Measurements from ENCODE around the gene RNF187. TPM values are rescaled to one million over a fixed set of nuclear protein-coding genes. Genes with fewer than 3 reads are reported as not detected.

Gene RNF187
- total RNA-seq, 1 donor from 2014 or later: 31.1 TPM

- TF ChIP-seq, protein P1, sequence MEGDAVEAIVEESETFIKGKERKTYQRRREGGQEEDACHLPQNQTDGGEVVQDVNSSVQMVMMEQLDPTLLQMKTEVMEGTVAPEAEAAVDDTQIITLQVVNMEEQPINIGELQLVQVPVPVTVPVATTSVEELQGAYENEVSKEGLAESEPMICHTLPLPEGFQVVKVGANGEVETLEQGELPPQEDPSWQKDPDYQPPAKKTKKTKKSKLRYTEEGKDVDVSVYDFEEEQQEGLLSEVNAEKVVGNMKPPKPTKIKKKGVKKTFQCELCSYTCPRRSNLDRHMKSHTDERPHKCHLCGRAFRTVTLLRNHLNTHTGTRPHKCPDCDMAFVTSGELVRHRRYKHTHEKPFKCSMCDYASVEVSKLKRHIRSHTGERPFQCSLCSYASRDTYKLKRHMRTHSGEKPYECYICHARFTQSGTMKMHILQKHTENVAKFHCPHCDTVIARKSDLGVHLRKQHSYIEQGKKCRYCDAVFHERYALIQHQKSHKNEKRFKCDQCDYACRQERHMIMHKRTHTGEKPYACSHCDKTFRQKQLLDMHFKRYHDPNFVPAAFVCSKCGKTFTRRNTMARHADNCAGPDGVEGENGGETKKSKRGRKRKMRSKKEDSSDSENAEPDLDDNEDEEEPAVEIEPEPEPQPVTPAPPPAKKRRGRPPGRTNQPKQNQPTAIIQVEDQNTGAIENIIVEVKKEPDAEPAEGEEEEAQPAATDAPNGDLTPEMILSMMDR (conservative IDR thresholded peaks at IDR 0.05; ENCODE audit: low read depth, low read length): no peak
- no peak for DNase-seq (ENCODE audit: low read depth)
- H3K4me3 ChIP-seq (ENCODE audit: low read depth, low read length): no peak overlapping the region
Observed at GRCh38 chr1:228474507-228474906, 12.7 kb upstream of the RNF187 start.

DNA sequence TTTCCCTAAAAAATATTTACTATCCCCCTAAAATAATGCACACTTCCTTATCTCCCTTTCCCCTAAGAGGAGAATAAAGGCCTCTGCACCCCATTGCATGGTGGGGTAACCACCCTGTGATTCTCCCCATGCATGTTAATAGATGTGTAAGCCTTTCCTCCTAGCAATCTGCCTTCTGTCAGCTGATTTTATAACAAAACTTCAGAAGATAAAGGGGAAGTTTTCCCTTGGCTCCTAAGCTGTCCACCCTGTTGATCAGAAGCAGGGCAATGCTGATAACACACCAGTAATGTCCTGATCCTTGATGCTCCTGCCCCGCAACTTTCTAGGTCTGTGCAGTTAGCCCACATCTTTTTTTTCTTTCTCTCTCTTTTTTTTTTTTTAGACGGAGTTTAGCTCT is 11.4 kb upstream of the RNF187 start:
- TF ChIP-seq, protein P1 (conservative IDR thresholded peaks at IDR 0.05; ENCODE audit: low read depth, low read length): no peak
- no peak overlapping the region for H3K4me3 ChIP-seq (ENCODE audit: low read depth, low read length)

GRCh38 chr1:228477263-228477662 is 9.9 kb upstream of the RNF187 start:
- TF ChIP-seq, protein P1 (conservative IDR thresholded peaks at IDR 0.05; ENCODE audit: low read depth, low read length): no peak

More for the DNA sequence above, 11.4 kb upstream of the RNF187 start:
- no peak for DNase-seq (ENCODE audit: low read depth)

GRCh38 chr1:228478326-228478725 is 8.9 kb upstream of the RNF187 start:
- no peak for DNase-seq (ENCODE audit: low read depth)
- no peak overlapping the region for H3K4me3 ChIP-seq (ENCODE audit: low read depth, low read length)
- TF ChIP-seq, protein P1 (conservative IDR thresholded peaks at IDR 0.05; ENCODE audit: low read depth, low read length): no peak

More at GRCh38 chr1:228477263-228477662, 9.9 kb upstream of the RNF187 start:
- no peak overlapping the region for H3K4me3 ChIP-seq (ENCODE audit: low read depth, low read length)
- DNase-seq (ENCODE audit: low read depth): no peak

GRCh38 chr1:228478912-228479711 is 8.1 kb upstream of the RNF187 start:
- TF ChIP-seq, protein P1 (conservative IDR thresholded peaks at IDR 0.05; ENCODE audit: low read depth, low read length): no peak
- DNase-seq (ENCODE audit: low read depth): no peak
- H3K4me3 ChIP-seq (ENCODE audit: low read depth, low read length): no peak overlapping the region

GRCh38 chr1:228483789-228484188 is 3.4 kb upstream of the RNF187 start:
- no peak for DNase-seq (ENCODE audit: low read depth)
- TF ChIP-seq, protein P1 (conservative IDR thresholded peaks at IDR 0.05; ENCODE audit: low read depth, low read length): no peak
- H3K4me3 ChIP-seq (ENCODE audit: low read depth, low read length): no peak overlapping the region

Data from epithelial cell of proximal tubule (primary cell).